Peyer's patch (tissue), 4 donors: ENCODE results near the gene DCAF16.

Experiments
- CTCF ChIP-seq, 6 experiments: fragments of 450-650 bp in 4 of 6; fragments of 200-600 bp in 2 of 6; sonication (generic) in 1 of 6; IDR thresholded peaks; one replicate each; pipeline ENCODE4 v1.5.1; 2017 to 2019; ENCODE audit warnings: antibody characterized with exemption in 6 of 6, mild to moderate bottlenecking in 3 of 6, moderate library complexity in 1 of 6
- POLR2A ChIP-seq, 2 donors: fragments of 450-650 bp; IDR thresholded peaks; one replicate each; pipeline ENCODE4 v1.5.1; 2017; ENCODE audit warnings: antibody characterized with exemption in 2 of 2, mild to moderate bottlenecking in 2 of 2, moderate library complexity in 2 of 2

- TF ChIP-seq POLR2A (IDR thresholded peaks at IDR 0.05): no peak
- no peak for TF ChIP-seq CTCF (IDR thresholded peaks at IDR 0.05)
These were observed 29.0 kb downstream of the DCAF16 start, which contains the start of gene FAM184B for GRCh38 chr4:17781300-17782287.
